SKM-1 (cell line): ENCODE measurements around the gene RCE1.
"Not testable (repeated sequence)": the region's sequence is repeated elsewhere in the genome, so short reads cannot be mapped to it uniquely, and the experiment has no call there.

Source experiments
- DNase-seq: peaks from one replicate; lab custom pipeline; 2025; ENCODE audit not compliant: unreplicated experiment; lab: John Stamatoyannopoulos, UW

RCE1 gene

GRCh38 chr11:66842896-66843775, at the start of gene RCE1:
Gene RCE1 (plus strand): TSS chr11:66843441. CDS start chr11:66843456, 15 bp downstream.
- DNase-seq: peak; percentile 82

- DNase-seq: not testable (repeated sequence)
These were observed 43.4 kb upstream of the RCE1 start for GRCh38 chr11:66799815-66800214.

GRCh38 chr11:66800720-66801428, 42.4 kb upstream of the RCE1 start:
- no peak for DNase-seq

DNA sequence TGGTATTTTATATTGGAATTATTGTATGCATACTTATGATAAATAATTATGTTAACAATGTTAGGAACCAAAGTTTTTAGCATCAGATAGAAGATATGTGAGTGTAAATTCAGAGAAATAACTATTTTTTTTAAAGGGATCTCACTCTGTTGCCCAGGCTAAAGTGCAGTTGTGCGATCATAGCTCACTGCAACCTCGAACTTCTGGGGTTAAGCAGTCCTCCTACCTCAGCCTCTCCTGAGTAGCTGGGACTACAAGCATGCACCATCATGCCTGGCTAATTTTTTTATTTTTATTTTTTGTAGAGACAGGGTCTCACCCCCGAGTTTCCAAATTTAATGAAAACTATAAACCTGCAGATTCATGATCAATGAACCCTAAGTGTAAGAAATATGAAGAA, 33.6 kb upstream of the RCE1 start:
- no peak for DNase-seq

DNA sequence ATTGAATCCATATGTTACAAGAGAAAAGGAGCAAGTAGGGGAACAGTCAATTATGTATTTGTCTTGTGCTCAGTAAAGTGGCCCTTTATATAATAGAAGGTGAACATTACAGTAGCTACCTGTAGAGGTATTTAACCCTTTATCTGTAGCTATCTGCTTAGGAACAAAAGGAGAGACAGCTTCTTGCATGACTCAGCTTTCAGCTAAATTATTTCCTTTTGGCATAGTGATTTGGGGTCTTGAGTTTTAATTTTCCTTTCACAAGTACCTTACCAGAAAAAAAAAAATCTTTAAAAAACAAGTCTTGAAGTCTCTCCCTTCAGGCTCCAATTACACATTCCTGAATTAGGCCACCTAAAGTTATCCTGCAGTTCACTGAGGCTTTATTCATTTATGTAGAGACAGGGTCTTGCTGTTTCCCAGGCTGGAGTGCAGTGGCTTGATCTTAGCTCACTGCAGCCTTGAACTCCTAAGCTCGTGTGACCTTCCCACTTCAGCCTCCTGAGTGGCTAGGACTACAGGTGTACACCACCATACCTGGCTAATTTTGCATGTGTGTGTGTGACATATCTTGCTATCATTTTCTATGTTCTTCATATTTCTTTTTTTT, 32.6 kb upstream of the RCE1 start:
- no peak for DNase-seq

- DNase-seq: no peak
These were observed 28.6 kb upstream of the RCE1 start for GRCh38 chr11:66814678-66815077.

DNA sequence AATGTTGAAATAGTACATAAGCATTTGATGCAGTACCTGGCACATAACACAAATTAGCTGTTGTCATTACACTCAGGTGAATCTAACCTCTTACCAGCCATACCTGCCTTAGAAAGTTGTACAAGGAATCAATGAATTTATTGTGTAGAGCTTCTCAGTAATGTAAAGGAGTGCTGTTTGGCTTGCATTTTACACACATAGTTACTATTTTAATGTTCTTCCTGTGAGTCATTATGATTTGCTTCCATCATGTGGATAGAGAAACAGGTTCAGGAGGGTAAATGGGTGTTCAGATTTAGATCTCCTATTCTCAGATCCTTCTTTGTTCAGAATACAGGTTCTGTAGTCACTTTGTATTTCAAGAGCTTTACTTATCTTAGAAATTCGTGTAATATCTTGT, 27.6 kb upstream of the RCE1 start:
- no peak for DNase-seq

DNA sequence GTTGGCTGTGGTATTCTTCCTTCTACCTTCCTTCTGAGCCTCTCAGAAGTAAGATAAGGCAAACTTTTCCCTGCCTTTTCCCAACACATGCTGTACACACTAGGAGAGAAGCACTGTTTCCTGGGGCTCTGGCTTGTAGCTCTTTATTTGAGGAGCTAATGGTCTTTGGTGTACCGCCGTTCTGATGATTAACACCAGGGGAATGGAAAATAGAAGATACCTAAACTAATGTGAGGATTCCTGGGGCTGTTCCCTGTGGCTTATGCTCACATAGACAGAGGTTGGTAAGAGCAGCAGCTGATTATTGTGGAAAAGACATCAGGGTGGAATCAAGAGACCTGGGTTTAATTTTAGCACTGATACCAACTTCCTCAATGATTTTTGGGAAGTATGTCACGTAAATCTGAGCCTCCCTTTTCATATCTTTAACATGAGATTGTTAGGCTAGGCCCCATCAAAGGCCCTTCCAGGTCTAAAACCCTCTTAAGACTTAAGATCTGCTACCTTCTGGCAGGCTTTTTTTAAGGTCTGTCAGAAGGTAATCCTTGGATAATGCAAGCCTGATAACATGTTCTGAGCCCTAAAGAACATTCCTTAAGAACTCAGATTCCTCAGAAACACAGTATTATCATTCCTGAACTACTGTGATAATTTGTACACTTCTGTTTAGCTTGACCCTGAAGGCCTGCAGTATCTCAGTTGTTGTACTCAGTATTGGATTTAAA, 24.8 kb upstream of the RCE1 start:
- no peak for DNase-seq

GRCh38 chr11:66820381-66820780, 22.9 kb upstream of the RCE1 start:
- DNase-seq: no peak

GRCh38 chr11:66820901-66821300, 22.3 kb upstream of the RCE1 start:
- DNase-seq: no peak

DNA sequence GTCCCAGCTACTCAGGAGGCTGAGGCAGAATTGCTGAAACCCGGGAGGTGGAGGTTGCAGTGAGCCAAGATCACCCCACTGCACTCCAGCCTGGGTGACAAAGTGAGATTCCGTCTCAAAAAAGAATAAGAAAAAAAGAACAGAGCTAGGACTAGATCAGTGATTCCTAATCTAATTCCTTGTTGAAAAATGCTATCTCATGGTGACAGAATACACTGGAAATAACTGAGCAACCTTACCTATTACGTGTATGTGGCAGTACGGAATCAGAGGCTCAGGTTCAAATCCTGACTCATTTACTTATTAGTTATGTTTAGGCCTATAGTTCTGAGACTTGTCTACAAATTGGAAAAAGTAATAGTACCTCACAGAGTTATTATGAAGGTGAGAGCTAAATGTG, 19.5 kb upstream of the RCE1 start:
- no peak for DNase-seq

DNA sequence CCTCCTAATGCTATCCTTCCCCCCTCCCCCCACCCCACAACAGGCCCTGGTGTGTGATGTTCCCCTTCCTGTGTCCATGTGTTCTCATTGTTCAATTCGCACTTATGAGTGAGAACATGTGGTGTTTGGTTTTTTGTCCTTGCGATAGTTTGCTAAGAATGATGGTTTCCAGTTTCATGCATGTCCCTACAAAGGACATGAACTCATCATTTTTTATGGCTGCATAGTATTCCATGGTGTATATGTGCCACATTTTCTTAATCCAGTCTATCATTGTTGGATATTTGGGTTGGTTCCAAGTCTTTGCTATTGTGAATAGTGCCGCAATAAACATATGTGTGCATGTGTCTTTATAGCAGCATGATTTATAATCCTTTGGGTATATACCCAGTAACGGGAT, 18.7 kb upstream of the RCE1 start:
- DNase-seq: not testable (repeated sequence)

GRCh38 chr11:66834539-66834845, 8.7 kb upstream of the RCE1 start:
- no peak for DNase-seq

- DNase-seq: no peak
These were observed 8.3 kb upstream of the RCE1 start for GRCh38 chr11:66834943-66835342.

- no peak for DNase-seq
These were observed 7.4 kb upstream of the RCE1 start for GRCh38 chr11:66835768-66836405.

GRCh38 chr11:66840317-66841091, 2.7 kb upstream of the RCE1 start:
- DNase-seq: no peak

DNA sequence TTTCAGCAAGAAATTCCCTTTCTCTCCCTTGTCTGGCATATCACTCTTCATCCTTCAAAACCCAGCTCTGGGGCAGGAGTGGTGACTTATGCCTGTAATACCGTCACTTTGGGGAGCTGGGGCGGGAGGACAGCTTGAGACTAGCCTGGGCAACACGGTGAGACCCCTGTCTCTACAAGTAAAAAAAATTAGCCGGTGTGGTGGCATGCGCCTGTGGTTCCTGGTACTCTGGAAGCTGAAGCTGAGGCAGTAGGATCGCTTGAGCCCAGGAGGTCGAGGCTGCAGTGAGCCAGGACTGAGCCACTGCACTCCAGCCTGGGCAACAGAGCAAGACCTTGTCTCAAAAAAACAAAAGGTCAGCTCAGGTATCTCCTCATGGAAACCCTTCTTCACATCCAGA, 1.4 kb upstream of the RCE1 start:
- no peak for DNase-seq

DNA sequence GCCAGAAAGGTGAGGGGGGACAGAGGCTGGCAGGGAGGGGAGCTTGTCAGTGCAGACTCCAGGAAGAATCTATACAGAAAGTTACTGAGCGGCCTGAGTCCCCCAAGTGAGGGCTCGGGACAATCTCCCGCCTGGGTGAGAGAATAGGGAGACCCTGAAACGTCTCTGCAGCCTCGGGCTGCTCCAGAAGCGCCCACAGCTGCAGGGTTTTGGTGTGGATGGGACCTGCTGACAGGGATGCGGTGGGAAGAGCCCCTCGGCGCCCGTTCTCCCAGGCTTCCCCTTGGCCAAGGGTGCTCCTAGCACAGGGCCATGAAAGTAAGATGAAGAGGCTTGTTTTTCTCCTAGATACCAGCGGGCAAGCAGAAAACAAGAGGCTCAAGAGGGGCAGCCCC, 743 bp upstream of the RCE1 start:
- no peak for DNase-seq

GRCh38 chr11:66843776-66844495, 695 bp downstream of the RCE1 start:
- DNase-seq: no peak
